Thyroid gland (tissue), 4 donors: Measurements from ENCODE around the gene FASTKD3.

ENCODE experiments used
- CTCF ChIP-seq, 6 experiments: fragments of 200-600 bp in 3 of 6; fragments of 450-650 bp in 3 of 6; sonication (generic) in 3 of 6; IDR thresholded peaks; one replicate each; pipeline ENCODE4 v1.5.1; 2016 to 2019; ENCODE audit warnings: antibody characterized with exemption in 6 of 6, mild to moderate bottlenecking in 2 of 6, inconsistent platforms in 1 of 6, moderate library complexity in 1 of 6
- POLR2A ChIP-seq, 2 donors: fragments of 450-650 bp; IDR thresholded peaks; one replicate each; pipeline ENCODE4 v1.6.1; 2017; ENCODE audit warnings: antibody characterized with exemption in 2 of 2, mild to moderate bottlenecking in 2 of 2, moderate library complexity in 1 of 2

GRCh38 chr5:7827610-7828009 is 41.2 kb downstream of the FASTKD3 start:
- TF ChIP-seq CTCF (IDR thresholded peaks at IDR 0.05) (no peak), POLR2A (IDR thresholded peaks at IDR 0.05) (no peak)
